GM21381 (cell line): ENCODE results near the gene ST14.
"Not testable (repeated sequence)": the region's sequence is repeated elsewhere in the genome, so short reads cannot be mapped to it uniquely, and the experiment has no call there.

Experiments
- ATAC-seq: cut with Tn5 transposase; IDR thresholded peaks from one replicate; pipeline ENCODE4 v1.9.1; 2021; ENCODE audit warnings: mild to moderate bottlenecking, moderate library complexity; ENCODE audit not compliant: unreplicated experiment

Gene ST14

GRCh38 chr11:130163346-130164220 is 4.0 kb downstream of the ST14 start:
- ATAC-seq: no peak

- ATAC-seq: no peak
Observed at GRCh38 chr11:130164221-130164570, 4.6 kb downstream of the ST14 start.

GRCh38 chr11:130165601-130166456 is 6.2 kb downstream of the ST14 start:
- ATAC-seq: no peak

- ATAC-seq: no peak
Observed at GRCh38 chr11:130166457-130166784, 6.8 kb downstream of the ST14 start.

- no peak for ATAC-seq
Observed at GRCh38 chr11:130167146-130167545, 7.6 kb downstream of the ST14 start.

- no peak for ATAC-seq
Observed at GRCh38 chr11:130168105-130168504, 8.5 kb downstream of the ST14 start.

GRCh38 chr11:130170345-130170744 is 10.8 kb downstream of the ST14 start:
- no peak for ATAC-seq

- ATAC-seq: no peak
Observed at GRCh38 chr11:130171534-130171933, 12.0 kb downstream of the ST14 start.

- ATAC-seq: not testable (repeated sequence)
Observed at GRCh38 chr11:130172001-130172400, 12.4 kb downstream of the ST14 start.

- ATAC-seq: no peak
Observed at GRCh38 chr11:130174642-130175041, 15.1 kb downstream of the ST14 start.

- ATAC-seq: no peak
Observed at GRCh38 chr11:130175898-130176297, 16.3 kb downstream of the ST14 start.

GRCh38 chr11:130177782-130178181 is 18.2 kb downstream of the ST14 start:
- ATAC-seq: no peak

GRCh38 chr11:130178441-130179339 is 19.1 kb downstream of the ST14 start:
- no peak for ATAC-seq

- ATAC-seq: no peak
Observed at GRCh38 chr11:130179396-130180306, 20.1 kb downstream of the ST14 start.

- no peak for ATAC-seq
Observed at GRCh38 chr11:130180491-130180890, 20.9 kb downstream of the ST14 start.

- ATAC-seq: no peak
Observed at GRCh38 chr11:130180896-130181294, 21.3 kb downstream of the ST14 start.

GRCh38 chr11:130181295-130182272 is 22.0 kb downstream of the ST14 start:
- ATAC-seq: no peak

- no peak for ATAC-seq
Observed at GRCh38 chr11:130183878-130184610, 24.5 kb downstream of the ST14 start.
